SK-N-SH (cell line): ENCODE results near the gene GATAD2B. TPM values are rescaled to one million over a fixed set of nuclear protein-coding genes. Genes with fewer than 3 reads are reported as not detected.

Experiments
- CTCF ChIA-PET: fragments of 300-600, 350-600 bp; formaldehyde crosslinking; extraction: SDS; loops from one replicate; lab custom pipeline; 2021; lab: Yijun Ruan, JAX
- POLR2A ChIA-PET: fragments of 350-600 bp; sonication (Branson Sonifier 250); formaldehyde crosslinking; extraction: SDS; loops from one replicate; lab custom pipeline; 2020; ENCODE audit warnings: antibody characterized with exemption, inconsistent platforms; lab: Yijun Ruan, JAX
- DNase-seq: peaks from one replicate; pipeline ENCODE4 v3.0.0; 2012
- H2AFZ ChIP-seq: fragments of 200-600 bp; sonication (generic); 2 replicates; pipeline ENCODE4 v1.8.1; 2016; ENCODE audit warnings: antibody characterized with exemption, mild to moderate bottlenecking, low read depth
- H3F3A ChIP-seq: fragments of 200-600 bp; sonication (generic); replicated peaks from 2 replicates; pipeline ENCODE3; 2016; ENCODE audit warnings: antibody characterized with exemption, mild to moderate bottlenecking; ENCODE audit not compliant: insufficient read depth
- H3K27ac ChIP-seq, 2 experiments: fragments of 200-500 bp in 1 of 2; fragments of 200-600 bp in 1 of 2; sonication (Bioruptor generic) in 1 of 2; sonication (generic), shearing (Covaris generic) in 1 of 2; 2 replicates each; pipeline versions ENCODE4 v1.5.1 to v1.6.1; 2014 to 2016; ENCODE audit warnings: low read depth in 2 of 2, inconsistent platforms in 1 of 2, low read length in 1 of 2, mild to moderate bottlenecking in 1 of 2, mixed read lengths in 1 of 2
- H3K27me3 ChIP-seq: fragments of 200-600 bp; sonication (generic), shearing (Covaris generic); 2 replicates; pipeline ENCODE4 v1.6.1; 2016; ENCODE audit warnings: mixed run types; ENCODE audit not compliant: insufficient read depth
- H3K36me3 ChIP-seq, 2 experiments: fragments of 200-500 bp in 1 of 2; fragments of 200-600 bp in 1 of 2; sonication (Bioruptor generic) in 1 of 2; sonication (generic) in 1 of 2; replicated peaks in 1 of 2; 2 replicates each; pipeline versions ENCODE3 to v1.5.1; 2014 to 2016; ENCODE audit warnings: low read length in 1 of 2, mild to moderate bottlenecking in 1 of 2; ENCODE audit not compliant: insufficient read depth in 2 of 2, control insufficient read depth in 1 of 2
- H3K4me1 ChIP-seq, 2 experiments: fragments of 200-500 bp in 1 of 2; fragments of 200-600 bp in 1 of 2; sonication (Bioruptor generic) in 1 of 2; sonication (generic), shearing (Covaris generic) in 1 of 2; 2 replicates each; pipeline versions ENCODE4 v1.5.1 to v1.6.1; 2014 to 2016; ENCODE audit warnings: low read depth in 1 of 2, low read length in 1 of 2, mixed run types in 1 of 2; ENCODE audit not compliant: insufficient read depth in 2 of 2, control insufficient read depth in 1 of 2
- H3K4me2 ChIP-seq: fragments of 200-600 bp; sonication (generic), shearing (Covaris generic); 2 replicates; pipeline ENCODE4 v1.6.1; 2017; ENCODE audit warnings: mixed run types
- H3K4me3 ChIP-seq, 2 experiments: fragments of 200-500 bp in 1 of 2; fragments of 200-600 bp in 1 of 2; sonication (Bioruptor generic) in 1 of 2; sonication (generic), shearing (Covaris generic) in 1 of 2; 2 replicates each; pipeline versions ENCODE4 v1.5.1 to v1.8.1; 2014 to 2016; ENCODE audit warnings: low read depth in 2 of 2, inconsistent platforms in 1 of 2, low read length in 1 of 2, mild to moderate bottlenecking in 1 of 2, mixed read lengths in 1 of 2, moderate library complexity in 1 of 2
- H3K79me2 ChIP-seq: fragments of 200-600 bp; sonication (generic); 2 replicates; pipeline ENCODE4 v1.8.1; 2017; ENCODE audit warnings: mild to moderate bottlenecking; ENCODE audit not compliant: insufficient read depth
- H3K9ac ChIP-seq: fragments of 200-600 bp; sonication (generic); 2 replicates; pipeline ENCODE4 v1.6.1; 2017; ENCODE audit warnings: mixed run types
- H3K9me2 ChIP-seq: fragments of 200-600 bp; sonication (generic); 2 replicates; pipeline ENCODE4 v1.6.1; 2017; ENCODE audit warnings: mixed run types
- H3K9me3 ChIP-seq: fragments of 200-600 bp; sonication (generic); 2 replicates; pipeline ENCODE4 v1.6.1; 2017; ENCODE audit warnings: mixed run types, mild to moderate bottlenecking, moderate library complexity
- H4K20me1 ChIP-seq: fragments of 200-600 bp; sonication (generic); 2 replicates; pipeline ENCODE4 v1.6.1; 2017; ENCODE audit warnings: mild to moderate bottlenecking, mixed run types; ENCODE audit not compliant: insufficient read depth
- CTCF ChIP-seq: fragments of 200-600 bp; sonication (generic); IDR thresholded peaks from 2 replicates; pipeline ENCODE4 v1.6.1; 2017; ENCODE audit warnings: antibody characterized with exemption, mild to moderate bottlenecking, moderate library complexity
- ELF1 ChIP-seq: IDR thresholded peaks from 2 replicates; pipeline ENCODE4 v1.4.0; 2012
- EZH2phosphoT487 ChIP-seq: fragments of 200-600 bp; sonication (generic); IDR thresholded peaks from 2 replicates; pipeline ENCODE4 v1.6.1; 2017; ENCODE audit warnings: low read depth, mixed run types, mild to moderate bottlenecking, antibody characterized with exemption, moderate library complexity, borderline replicate concordance
- FOXJ3 ChIP-seq: sonication (generic); formaldehyde crosslinking; IDR thresholded peaks from 2 replicates; pipeline ENCODE4 v1.5.1; 2020; ENCODE audit warnings: mild to moderate bottlenecking, missing genetic modification reagents
- GABPA ChIP-seq: IDR thresholded peaks from 2 replicates; pipeline ENCODE4 v1.4.0; 2012; ENCODE audit warnings: low read depth, mild to moderate bottlenecking
- GATA2 ChIP-seq: sonication (generic); formaldehyde crosslinking; IDR thresholded peaks from 2 replicates; pipeline ENCODE4 v1.5.0; 2020; ENCODE audit warnings: mild to moderate bottlenecking, missing genetic modification reagents
- MXI1 ChIP-seq: IDR thresholded peaks from 2 replicates; pipeline ENCODE4 v1.6.1; 2012; ENCODE audit warnings: mild to moderate bottlenecking, low read depth, low read length, improper control_type of control experiment
- NRF1 ChIP-seq: IDR thresholded peaks from 2 replicates; pipeline ENCODE4 v1.6.1; 2012; ENCODE audit warnings: low read depth, mild to moderate bottlenecking, low read length
- PBX3 ChIP-seq: IDR thresholded peaks from 2 replicates; pipeline ENCODE4; 2012
- RFX5 ChIP-seq: IDR thresholded peaks from 2 replicates; pipeline ENCODE4 v1.6.1; 2012; ENCODE audit warnings: mild to moderate bottlenecking, improper control_type of control experiment, low read length
- RXRA ChIP-seq: IDR thresholded peaks from 2 replicates; pipeline ENCODE4 v1.4.0; 2012; ENCODE audit warnings: low read depth, mild to moderate bottlenecking, borderline replicate concordance
- SIN3A ChIP-seq: IDR thresholded peaks from 2 replicates; pipeline ENCODE4 v1.6.1; 2012; ENCODE audit warnings: low read depth, mild to moderate bottlenecking, low read length, moderate library complexity, borderline replicate concordance
- TEAD4 ChIP-seq: IDR thresholded peaks from 2 replicates; pipeline ENCODE4 v1.4.0; 2012; ENCODE audit warnings: mild to moderate bottlenecking, borderline replicate concordance; ENCODE audit not compliant: insufficient read depth
- USF1 ChIP-seq: IDR thresholded peaks from 2 replicates; pipeline ENCODE4 v1.4.0; 2012; ENCODE audit warnings: low read depth, borderline replicate concordance
- USF2 ChIP-seq: fragments of 150-350 bp; IDR thresholded peaks from 2 replicates; pipeline ENCODE4 v1.6.1; 2017; ENCODE audit warnings: antibody characterized with exemption, low read length, low read depth, borderline replicate concordance
- YY1 ChIP-seq: IDR thresholded peaks from 2 replicates; pipeline ENCODE4 v1.4.0; 2012; ENCODE audit warnings: low read depth, mild to moderate bottlenecking
- WGBS: methylation state at CpG from one replicate; pipeline ENCODE4 v1.1.6; 2017; ENCODE audit warnings: low lambda C conversion rate; 5-methylcytosine and 5-hydroxymethylcytosine counted together
- polyA plus RNA-seq, 3 experiments: library from polyadenylated mRNA; depleted of rRNA; stranded (reverse); fragments of >200 nt; gene quantifications; 2 replicates each; pipeline ENCODE4 v1.2.3, GENCODE V29; 2012

Gene GATAD2B
- polyA plus RNA-seq, 1 of the 3 experiments (the other 2 are of a cell fraction) = 2.8 TPM

- no peak overlapping the region for H3K4me3 ChIP-seq
- no peaks in the 10 kb centered on the region for H3K9me2 ChIP-seq
- no peaks in the 10 kb centered on the region for H3K9me3 ChIP-seq
- no peaks in the 10 kb centered on the region for H4K20me1 ChIP-seq
- no peak overlapping the region for H3K27ac ChIP-seq
- no peaks in the 10 kb centered on the region for H3F3A ChIP-seq
- no peak overlapping the region for H3K9ac ChIP-seq
- no peaks in the 10 kb centered on the region for H3K27me3 ChIP-seq
- peak; percentile 5 for DNase-seq
- peaks cover 21% of the 10 kb centered on the region for H3K79me2 ChIP-seq
- no peak overlapping the region for H3K4me2 ChIP-seq
- CTCF ChIA-PET = interaction anchor here (1.7 to 1.8 kb wide), 2 partner anchors 11 to 144 kb away, joined by 4 to 6 read pairs; no protein-coding TSS in a partner anchor
- POLR2A ChIA-PET = no interaction called here
- TF ChIP-seq MXI1 (no peak), USF2 (no peak), GABPA (no peak), CTCF (no peak), USF1 (no peak), EZH2phosphoT487 (no peak)
- 96% methylated on average over 8 of the region's 8 CpGs for WGBS
- peaks cover 0 to 13% of the 10 kb centered on the region in 2 experiments; a peak in 1 of 4 replicates for H3K4me1 ChIP-seq
- H2AFZ ChIP-seq = no peak overlapping the region
- H3K36me3 ChIP-seq = peaks cover 7 to 61% of the 10 kb centered on the region in 2 experiments
Observed at GRCh38 chr1:153940756-153941155, 18.0 kb upstream of the GATAD2B start.

GRCh38 chr1:153939476-153939875 is 16.7 kb upstream of the GATAD2B start:
- H3K9me2 ChIP-seq = no peaks in the 10 kb centered on the region
- ChIA-PET CTCF (interaction anchor here (0.8 to 1.8 kb wide), 6 partner anchors 10 to 142 kb away, joined by 3 to 6 read pairs (median 4); partner anchors contain the start of gene RAB13), POLR2A (interaction anchor here (0.7 to 1.6 kb wide), 3 partner anchors 8 to 28 kb away, joined by 3 to 6 read pairs (median 3); partner anchors contain the start of gene CREB3L4)

More at GRCh38 chr1:153939476-153939875, 16.7 kb upstream of the GATAD2B start:
- Histone ChIP-seq H3K4me2 (no peak overlapping the region), H3K27me3 (no peaks in the 10 kb centered on the region), H3K4me3 (no peak overlapping the region), H3K9me3 (no peaks in the 10 kb centered on the region), H3K4me1 (peaks cover 0 to 6% of the 10 kb centered on the region in 2 experiments; a peak in 1 of 4 replicates), H3F3A (no peaks in the 10 kb centered on the region), H4K20me1 (no peaks in the 10 kb centered on the region)
- DNase-seq = peak; percentile 12
- TF ChIP-seq RFX5 = no peak
- no peak for TF ChIP-seq FOXJ3
- no peak for TF ChIP-seq RXRA
- TF ChIP-seq EZH2phosphoT487 = no peak
- no peak for TF ChIP-seq NRF1
- TF ChIP-seq YY1 = no peak
- TF ChIP-seq PBX3 = no peak
- TF ChIP-seq TEAD4 = no peak
- no peak for TF ChIP-seq USF1
- TF ChIP-seq GATA2 (CRISPR knock-in tag) = no peak
- no peak for TF ChIP-seq SIN3A
- TF ChIP-seq ELF1 = no peak
- TF ChIP-seq, all 33 proteins: peak for 0
- no peak overlapping the region for H2AFZ ChIP-seq
- H3K27ac ChIP-seq = no peak overlapping the region
- WGBS = 94% methylated on average over 6 of the region's 12 CpGs
- no peak overlapping the region for H3K9ac ChIP-seq
- peaks cover 9% of the 10 kb centered on the region for H3K79me2 ChIP-seq
- peaks cover 7 to 68% of the 10 kb centered on the region in 2 experiments for H3K36me3 ChIP-seq
